WTC11 (cell line): ENCODE results near the gene RYR2. TPM values are rescaled to one million over a fixed set of nuclear protein-coding genes. Genes with fewer than 3 reads are reported as not detected.
A peak's percentile ranks its signal among the peaks of the same experiment; 100 is the strongest.

ENCODE experiments used
- ATAC-seq: fragments of 200-7000 bp; cut with Tn5 transposase; 2 replicates; pipeline ENCODE4 v1.10.0; 2021; ENCODE audit warnings: mild to moderate bottlenecking, moderate library complexity
- CTCF ChIA-PET: fragments of 300-600 bp; sonication (Branson Sonifier 250); formaldehyde crosslinking; loops from one replicate; lab custom pipeline; 2021; ENCODE audit warnings: antibody characterized with exemption; lab: Charles Lee
- POLR2A ChIA-PET: fragments of 350-600 bp; sonication (Branson Sonifier 250); formaldehyde crosslinking; loops from one replicate; lab custom pipeline; 2021; ENCODE audit warnings: antibody characterized with exemption; lab: Charles Lee
- DNase-seq: peaks from one replicate; pipeline ENCODE4 v3.0.0; 2021; ENCODE audit warnings: low spot score
- H3K27ac Mint-ChIP-seq: 2 replicates; pipeline ENCODE4 v1.8.0; 2021; ENCODE audit warnings: mixed read lengths
- H3K27me3 Mint-ChIP-seq: 2 replicates; pipeline ENCODE4 v1.8.0; 2021; ENCODE audit warnings: low read depth, mild to moderate bottlenecking, moderate library complexity, mixed read lengths
- H3K36me3 Mint-ChIP-seq: 2 replicates; pipeline ENCODE4 v1.8.0; 2021; ENCODE audit warnings: mixed read lengths
- H3K4me1 Mint-ChIP-seq: 2 replicates; pipeline ENCODE4 v1.8.0; 2022; ENCODE audit warnings: mixed read lengths
- H3K4me3 Mint-ChIP-seq: 2 replicates; pipeline ENCODE4 v1.8.0; 2021; ENCODE audit warnings: mild to moderate bottlenecking, moderate library complexity, mixed read lengths
- H3K9me3 Mint-ChIP-seq: 2 replicates; pipeline ENCODE4 v1.8.0; 2021; ENCODE audit warnings: mixed read lengths
- ATF3 ChIP-seq: sonication (generic); formaldehyde crosslinking; conservative IDR thresholded peaks from 2 replicates; pipeline ENCODE4 v1.8.1; 2022; ENCODE audit warnings: mild to moderate bottlenecking, missing genetic modification reagents
- E2F4 ChIP-seq: sonication (generic); formaldehyde crosslinking; IDR thresholded peaks from 2 replicates; pipeline ENCODE4 v1.8.1; 2022; ENCODE audit warnings: low read depth, mild to moderate bottlenecking, moderate library complexity, missing genetic modification reagents, borderline replicate concordance
- ELF4 ChIP-seq: sonication (generic); formaldehyde crosslinking; IDR thresholded peaks from 2 replicates; pipeline ENCODE4 v1.8.1; 2022; ENCODE audit warnings: low read depth, mild to moderate bottlenecking, moderate library complexity, missing genetic modification reagents
- FOXP4 ChIP-seq: sonication (generic); formaldehyde crosslinking; IDR thresholded peaks from 2 replicates; pipeline ENCODE4 v1.8.0; 2022; ENCODE audit warnings: mild to moderate bottlenecking, missing genetic modification reagents
- HMGA2 ChIP-seq: fragments of 250-450 bp; sonication (Bioruptor Pico); IDR thresholded peaks from 2 replicates; pipeline ENCODE4 v1.4.0; 2021; ENCODE audit warnings: mild to moderate bottlenecking, moderate library complexity
- HMGXB4 ChIP-seq: sonication (generic); formaldehyde crosslinking; IDR thresholded peaks from 2 replicates; pipeline ENCODE4 v1.8.1; 2023; ENCODE audit warnings: mild to moderate bottlenecking, moderate library complexity, missing genetic modification reagents
- NR2C2 ChIP-seq: sonication (generic); formaldehyde crosslinking; IDR thresholded peaks from 2 replicates; pipeline ENCODE4 v1.8.0; 2022; ENCODE audit warnings: mild to moderate bottlenecking, missing genetic modification reagents
- PRDM15 ChIP-seq: sonication (generic); formaldehyde crosslinking; IDR thresholded peaks from 2 replicates; pipeline ENCODE4 v1.8.0; 2022; ENCODE audit warnings: missing genetic modification reagents
- PREB ChIP-seq: sonication (generic); formaldehyde crosslinking; IDR thresholded peaks from 2 replicates; pipeline ENCODE4 v1.8.1; 2022; ENCODE audit warnings: mild to moderate bottlenecking, missing genetic modification reagents, moderate library complexity, borderline replicate concordance
- TCF7 ChIP-seq: sonication (generic); formaldehyde crosslinking; IDR thresholded peaks from 2 replicates; pipeline ENCODE4 v1.8.0; 2022; ENCODE audit warnings: mild to moderate bottlenecking, low read depth, missing genetic modification reagents, moderate library complexity
- ZNF138 ChIP-seq: sonication (generic); formaldehyde crosslinking; conservative IDR thresholded peaks from 2 replicates; pipeline ENCODE4 v1.8.1; 2022; ENCODE audit warnings: mild to moderate bottlenecking, moderate library complexity, missing genetic modification reagents
- ZNF219 ChIP-seq: sonication (generic); formaldehyde crosslinking; IDR thresholded peaks from 2 replicates; pipeline ENCODE4 v1.8.0; 2023; ENCODE audit warnings: missing genetic modification reagents, mild to moderate bottlenecking, borderline replicate concordance
- ZNF671 ChIP-seq: fragments of 250-450 bp; sonication (Bioruptor Pico); IDR thresholded peaks from 2 replicates; pipeline ENCODE4 v1.8.0; 2021; ENCODE audit warnings: mild to moderate bottlenecking
- ZSCAN18 ChIP-seq: fragments of 250-450 bp; sonication (Bioruptor Pico); IDR thresholded peaks from 2 replicates; pipeline ENCODE4 v2.1.2; 2022; ENCODE audit warnings: mild to moderate bottlenecking, moderate library complexity
- total RNA-seq: library from RNA; stranded (reverse); gene quantifications from 3 replicates; pipeline ENCODE4 v1.2.3, GENCODE V29; 2021

RYR2 gene
- total RNA-seq, 1 experiment from 2014 or later, result 7.9 TPM

GRCh38 chr1:237568955-237569354, 527.0 kb downstream of the RYR2 start:
- Mint-ChIP-seq H3K36me3 (peaks cover 8% of the 10 kb centered on the region), H3K27me3 (no peaks in the 10 kb centered on the region), H3K4me1 (peaks cover 12% of the 10 kb centered on the region), H3K9me3 (peaks cover 11% of the 10 kb centered on the region), H3K4me3 (no peak overlapping the region), H3K27ac (no peak overlapping the region)
- ATAC-seq (no peak), DNase-seq (no peak)
- TF ChIP-seq HMGA2 (CRISPR knock-in tag) (no peak), HMGXB4 (CRISPR knock-in tag) (no peak), ATF3 (no peak), FOXP4 (CRISPR knock-in tag) (no peak), PRDM15 (no peak), PREB (CRISPR knock-in tag) (no peak), ELF4 (no peak), E2F4 (CRISPR knock-in tag) (no peak), ZNF219 (CRISPR knock-in tag) (no peak), ZNF138 (no peak), TCF7 (CRISPR knock-in tag) (no peak), NR2C2 (CRISPR knock-in tag) (no peak)
- POLR2A ChIA-PET, result no interaction called here
- CTCF ChIA-PET, result no interaction called here

- Mint-ChIP-seq H3K36me3 (peaks cover 22% of the 10 kb centered on the region), H3K27me3 (no peaks in the 10 kb centered on the region), H3K4me3 (no peak overlapping the region), H3K9me3 (peaks cover 23% of the 10 kb centered on the region), H3K27ac (no peak overlapping the region), H3K4me1 (peaks cover 7% of the 10 kb centered on the region)
- ChIA-PET POLR2A (no interaction called here), CTCF (interaction anchor here (1.2 kb wide), 1 partner anchor 9 kb away, joined by 3 read pairs; no protein-coding TSS in a partner anchor)
- DNase-seq (no peak), ATAC-seq (peak; percentile 68)
- TF ChIP-seq ZSCAN18 (no peak), ZNF219 (CRISPR knock-in tag) (no peak), ZNF671 (CRISPR knock-in tag) (no peak)
These were observed 528.5 kb downstream of the RYR2 start for GRCh38 chr1:237570530-237570929.
